HEK293T (cell line): ENCODE data around the gene LHX3.
A peak's percentile ranks its signal among the peaks of the same experiment; 100 is the strongest.

Experiments
- CTCF ChIA-PET: fragments of 350-600 bp; formaldehyde crosslinking; extraction: SDS; loops from one replicate; lab custom pipeline; 2021; ENCODE audit warnings: antibody characterized with exemption, inconsistent platforms; lab: Yijun Ruan, JAX
- POLR2A ChIA-PET: fragments of 350-600 bp; formaldehyde crosslinking; extraction: SDS; loops from one replicate; lab custom pipeline; 2020; ENCODE audit warnings: antibody characterized with exemption, inconsistent platforms; lab: Yijun Ruan, JAX
- DNase-seq: peaks from one replicate; pipeline ENCODE4 v3.0.0; 2012; ENCODE audit warnings: mixed read lengths; ENCODE audit errors: extremely low spot score
- ARNT ChIP-seq: fragments of 450-650 bp; IDR thresholded peaks from 2 replicates; pipeline ENCODE4 v1.6.1; 2017; ENCODE audit warnings: mild to moderate bottlenecking
- BHLHE40 ChIP-seq: fragments of 450-650 bp; IDR thresholded peaks from 2 replicates; pipeline ENCODE4 v1.6.1; 2016; ENCODE audit warnings: mild to moderate bottlenecking, moderate library complexity, borderline replicate concordance
- CTBP1 ChIP-seq: fragments of 450-650 bp; IDR thresholded peaks from 2 replicates; pipeline ENCODE4 v1.6.1; 2016; ENCODE audit warnings: borderline replicate concordance
- ELF4 ChIP-seq: fragments of 450-650 bp; IDR thresholded peaks from 2 replicates; pipeline ENCODE4 v1.6.1; 2017; ENCODE audit warnings: antibody characterized with exemption
- FOXA1 ChIP-seq: fragments of 450-650 bp; IDR thresholded peaks from 2 replicates; pipeline ENCODE4 v1.6.1; 2016; ENCODE audit warnings: mild to moderate bottlenecking
- FOXK2 ChIP-seq: fragments of 450-650 bp; IDR thresholded peaks from 2 replicates; pipeline ENCODE4 v1.6.1; 2016; ENCODE audit warnings: mild to moderate bottlenecking
- FOXM1 ChIP-seq: fragments of 450-650 bp; IDR thresholded peaks from 2 replicates; pipeline ENCODE4 v1.6.1; 2017; ENCODE audit warnings: mild to moderate bottlenecking, borderline replicate concordance
- HDGF ChIP-seq: fragments of 450-650 bp; IDR thresholded peaks from 2 replicates; pipeline ENCODE4 v1.6.1; 2017; ENCODE audit warnings: antibody characterized with exemption, borderline replicate concordance
- L3MBTL2 ChIP-seq: fragments of 450-650 bp; conservative IDR thresholded peaks from 2 replicates; pipeline ENCODE4 v1.6.1; 2016; ENCODE audit warnings: mild to moderate bottlenecking
- LEF1 ChIP-seq: fragments of 450-650 bp; IDR thresholded peaks from 2 replicates; pipeline ENCODE4 v1.6.1; 2017; ENCODE audit warnings: mild to moderate bottlenecking, borderline replicate concordance
- NFRKB ChIP-seq: fragments of 450-650 bp; IDR thresholded peaks from 2 replicates; pipeline ENCODE4 v1.6.1; 2016; ENCODE audit warnings: mild to moderate bottlenecking, moderate library complexity
- SP1 ChIP-seq: fragments of 450-650 bp; IDR thresholded peaks from 2 replicates; pipeline ENCODE4 v1.6.1; 2017
- SUZ12 ChIP-seq: fragments of 450-650 bp; IDR thresholded peaks from 2 replicates; pipeline ENCODE4 v1.6.1; 2016; ENCODE audit warnings: mild to moderate bottlenecking
- TARDBP ChIP-seq: fragments of 450-650 bp; IDR thresholded peaks from 2 replicates; pipeline ENCODE4 v1.6.1; 2016
- ZNF384 ChIP-seq: fragments of 450-650 bp; IDR thresholded peaks from 2 replicates; pipeline ENCODE4 v1.6.1; 2016
- TF ChIP-seq, protein P1 (sequence below): fragments of 450-650 bp; IDR thresholded peaks from 2 replicates; pipeline ENCODE4 v1.6.1; 2016

The LHX3 gene

GRCh38 chr9:136245219-136246150 is 40.6 kb upstream of the LHX3 start, which contains the start of gene QSOX2:
Gene QSOX2, minus strand, starts transcription at chr9:136245812. Its CDS starts 9 bp downstream, at chr9:136245803.
- TF ChIP-seq BHLHE40 (no peak), ARNT (peak; percentile 30; the same call in 1 of the 2 replicates), NFRKB (no peak)
- ChIA-PET POLR2A (interaction anchor here (0.8 kb wide), 1 partner anchor 22 kb away, joined by 3 read pairs; no protein-coding TSS in a partner anchor), CTCF (no interaction called here)
- peak; percentile 94 for DNase-seq

GRCh38 chr9:136244969-136245218 is 40.0 kb upstream of the LHX3 start:
- no peak for DNase-seq
- ChIA-PET POLR2A (no interaction called here), CTCF (no interaction called here)
- no peak for TF ChIP-seq FOXM1
- TF ChIP-seq NFRKB = no peak
- no peak for TF ChIP-seq SUZ12

- TF ChIP-seq L3MBTL2 (no peak), ZNF384 (no peak), ARNT (no peak), CTBP1 (no peak), BHLHE40 (no peak), FOXA1 (no peak), SP1 (no peak), ELF4 (no peak), SUZ12 (no peak), HDGF (no peak), TARDBP (no peak), LEF1 (no peak), FOXM1 (no peak), FOXK2 (no peak), NFRKB (no peak)
- TF ChIP-seq, protein P1, sequence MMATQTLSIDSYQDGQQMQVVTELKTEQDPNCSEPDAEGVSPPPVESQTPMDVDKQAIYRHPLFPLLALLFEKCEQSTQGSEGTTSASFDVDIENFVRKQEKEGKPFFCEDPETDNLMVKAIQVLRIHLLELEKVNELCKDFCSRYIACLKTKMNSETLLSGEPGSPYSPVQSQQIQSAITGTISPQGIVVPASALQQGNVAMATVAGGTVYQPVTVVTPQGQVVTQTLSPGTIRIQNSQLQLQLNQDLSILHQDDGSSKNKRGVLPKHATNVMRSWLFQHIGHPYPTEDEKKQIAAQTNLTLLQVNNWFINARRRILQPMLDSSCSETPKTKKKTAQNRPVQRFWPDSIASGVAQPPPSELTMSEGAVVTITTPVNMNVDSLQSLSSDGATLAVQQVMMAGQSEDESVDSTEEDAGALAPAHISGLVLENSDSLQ = no peak
- CTCF ChIA-PET = no interaction called here
- POLR2A ChIA-PET = interaction anchor here (1.2 kb wide), 1 partner anchor 23 kb away, joined by 4 read pairs; no protein-coding TSS in a partner anchor
- DNase-seq = no peak
Observed at GRCh38 chr9:136244122-136244968, 39.4 kb upstream of the LHX3 start.

GRCh38 chr9:136243631-136244030 is 38.7 kb upstream of the LHX3 start:
- TF ChIP-seq FOXK2 (no peak), ARNT (no peak), ELF4 (no peak), HDGF (no peak), TARDBP (no peak), BHLHE40 (no peak), ZNF384 (no peak), NFRKB (no peak), FOXA1 (no peak), SUZ12 (no peak), CTBP1 (no peak), LEF1 (no peak), L3MBTL2 (no peak), FOXM1 (no peak), SP1 (no peak)
- TF ChIP-seq, protein P1 = no peak
- no peak for DNase-seq
- ChIA-PET POLR2A (interaction anchor here (1.2 kb wide), 1 partner anchor 24 kb away, joined by 4 read pairs; no protein-coding TSS in a partner anchor), CTCF (no interaction called here)

DNA sequence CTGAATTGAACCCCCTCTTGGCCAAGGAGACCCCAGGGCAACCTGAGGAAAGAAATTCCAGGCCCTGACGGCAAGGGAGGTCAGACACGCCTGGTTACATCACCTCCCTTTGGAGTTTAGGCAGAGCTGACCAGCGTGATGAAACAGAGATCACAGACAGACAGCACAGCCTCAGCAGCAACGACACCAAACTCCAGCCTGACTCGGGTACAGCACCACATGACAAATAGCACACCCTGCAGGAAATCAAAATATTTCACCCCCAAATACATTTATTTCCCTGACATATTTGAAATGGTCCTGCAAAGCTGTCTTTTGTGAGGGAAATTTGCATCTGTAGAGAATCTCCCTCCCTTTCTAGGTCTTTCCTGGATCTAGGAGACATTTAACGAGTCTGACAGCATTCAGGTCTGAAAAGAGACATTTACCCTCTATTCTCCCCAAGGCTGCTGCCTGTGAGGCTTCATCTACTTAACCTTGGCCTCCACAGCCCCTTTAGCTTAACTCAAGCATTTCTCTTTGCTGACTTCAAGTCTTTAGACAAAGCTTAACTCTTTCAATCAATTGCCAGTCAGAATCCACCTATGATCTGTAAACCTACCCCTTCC is 38.1 kb upstream of the LHX3 start:
- DNase-seq = no peak
- CTCF ChIA-PET = interaction anchor here (0.7 kb wide), 1 partner anchor 36 kb away, joined by 3 read pairs; no protein-coding TSS in a partner anchor
- POLR2A ChIA-PET = interaction anchor here (0.9 to 1.2 kb wide), 2 partner anchors 25 to 827 kb away, joined by 3 to 4 read pairs; partner anchors contain the start of gene SAPCD2
- TF ChIP-seq FOXM1 (no peak), SP1 (no peak), BHLHE40 (no peak), FOXK2 (no peak)
- TF ChIP-seq, protein P1 = no peak
